GM13977 (cell line): ENCODE results near the gene IQCH.
"Not testable (repeated sequence)": the region's sequence is repeated elsewhere in the genome, so short reads cannot be mapped to it uniquely, and the experiment has no call there.

Experiments used
- DNase-seq: peaks from one replicate; pipeline ENCODE4 v3.0.0; 2012; ENCODE audit warnings: low spot score
- CTCF ChIP-seq: IDR thresholded peaks from 2 replicates; pipeline ENCODE4 v1.5.1; 2012; ENCODE audit warnings: mild to moderate bottlenecking, control low read depth; ENCODE audit not compliant: insufficient read depth; ENCODE audit errors: extremely low read depth, missing control alignments
- in situ Hi-C: fragments of 300-500 bp; cut with MboI; formaldehyde crosslinking; loops from one replicate; pipeline ENCODE4 v1.12.0; 2022; ENCODE audit warnings: low sequenced_read_pairs, low pct_unique_long_range_greater_than_20kb, mixed read lengths, inconsistent platforms; ENCODE audit not compliant: unreplicated experiment

IQCH gene

GRCh38 chr15:67359431-67360079 is 105.0 kb downstream of the IQCH start:
- DNase-seq = no peak
- TF ChIP-seq CTCF = no peak
- in situ Hi-C loops = no loop called here

GRCh38 chr15:67361100-67361499 is 106.5 kb downstream of the IQCH start:
- no peak for DNase-seq
- TF ChIP-seq CTCF = no peak
- in situ Hi-C loops = no loop called here

- in situ Hi-C loops, DNase-seq: not testable (repeated sequence)
These were observed 109.1 kb downstream of the IQCH start for GRCh38 chr15:67363712-67364111.

GRCh38 chr15:67365994-67366393 is 111.4 kb downstream of the IQCH start:
- in situ Hi-C loops = no loop called here
- TF ChIP-seq CTCF = no peak
- DNase-seq = no peak

- no peak for TF ChIP-seq CTCF
- in situ Hi-C loops = no loop called here
- no peak for DNase-seq
These were observed 112.3 kb downstream of the IQCH start for GRCh38 chr15:67366904-67367303.

- in situ Hi-C loops = no loop called here
- DNase-seq = no peak
- TF ChIP-seq CTCF = no peak
These were observed 114.9 kb downstream of the IQCH start for GRCh38 chr15:67369359-67369998.

GRCh38 chr15:67370206-67370954 is 115.8 kb downstream of the IQCH start:
- no peak for TF ChIP-seq CTCF
- in situ Hi-C loops = no loop called here
- no peak for DNase-seq
